ENCODE data around the gene TLX2.

The TLX2 gene

DNA sequence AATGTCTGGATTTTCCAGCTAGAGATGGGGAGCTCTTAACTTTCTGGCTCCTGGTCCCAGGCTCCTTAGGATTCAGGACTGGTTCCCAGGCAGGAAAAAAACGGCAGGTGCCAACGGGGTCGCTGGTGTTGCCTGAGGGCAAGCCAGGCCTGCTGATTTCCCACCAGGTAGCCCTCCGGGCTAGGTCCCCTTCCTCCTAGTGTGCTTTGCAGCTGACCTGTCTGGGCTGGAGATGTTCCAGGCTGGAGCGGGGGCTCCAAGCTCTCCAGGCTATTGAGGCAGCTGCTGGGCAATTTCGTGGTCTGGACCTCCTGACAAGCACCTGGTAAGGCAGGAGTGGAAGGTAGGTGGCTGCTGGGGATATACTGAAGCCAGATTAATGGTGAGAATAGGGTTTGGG lies 39.8 kb upstream of the TLX2 start:
- Histone ChIP-seq H3K4me3 (ENCODE audit: severe bottlenecking) (no peak overlapping the region), H3K4me1 (ENCODE audit: insufficient read depth, poor library complexity, severe bottlenecking) (peaks cover 3% of the 10 kb centered on the region), H3K27ac (ENCODE audit: poor library complexity, severe bottlenecking) (no peak overlapping the region), H3K36me3 (ENCODE audit: low read depth) (peaks cover 31% of the 10 kb centered on the region), H3K27me3 (ENCODE audit: insufficient read depth, poor library complexity, severe bottlenecking) (no peaks in the 10 kb centered on the region), H3K9me3 (ENCODE audit: severe bottlenecking) (no peaks in the 10 kb centered on the region)
- TF ChIP-seq, protein P1, sequence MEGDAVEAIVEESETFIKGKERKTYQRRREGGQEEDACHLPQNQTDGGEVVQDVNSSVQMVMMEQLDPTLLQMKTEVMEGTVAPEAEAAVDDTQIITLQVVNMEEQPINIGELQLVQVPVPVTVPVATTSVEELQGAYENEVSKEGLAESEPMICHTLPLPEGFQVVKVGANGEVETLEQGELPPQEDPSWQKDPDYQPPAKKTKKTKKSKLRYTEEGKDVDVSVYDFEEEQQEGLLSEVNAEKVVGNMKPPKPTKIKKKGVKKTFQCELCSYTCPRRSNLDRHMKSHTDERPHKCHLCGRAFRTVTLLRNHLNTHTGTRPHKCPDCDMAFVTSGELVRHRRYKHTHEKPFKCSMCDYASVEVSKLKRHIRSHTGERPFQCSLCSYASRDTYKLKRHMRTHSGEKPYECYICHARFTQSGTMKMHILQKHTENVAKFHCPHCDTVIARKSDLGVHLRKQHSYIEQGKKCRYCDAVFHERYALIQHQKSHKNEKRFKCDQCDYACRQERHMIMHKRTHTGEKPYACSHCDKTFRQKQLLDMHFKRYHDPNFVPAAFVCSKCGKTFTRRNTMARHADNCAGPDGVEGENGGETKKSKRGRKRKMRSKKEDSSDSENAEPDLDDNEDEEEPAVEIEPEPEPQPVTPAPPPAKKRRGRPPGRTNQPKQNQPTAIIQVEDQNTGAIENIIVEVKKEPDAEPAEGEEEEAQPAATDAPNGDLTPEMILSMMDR (IDR thresholded peaks at IDR 0.05; ENCODE audit: poor library complexity, severe bottlenecking) = no peak
- DNase-seq (ENCODE audit: low spot score) (no peak), ATAC-seq (ENCODE audit: low read depth) (no peak)

DNA sequence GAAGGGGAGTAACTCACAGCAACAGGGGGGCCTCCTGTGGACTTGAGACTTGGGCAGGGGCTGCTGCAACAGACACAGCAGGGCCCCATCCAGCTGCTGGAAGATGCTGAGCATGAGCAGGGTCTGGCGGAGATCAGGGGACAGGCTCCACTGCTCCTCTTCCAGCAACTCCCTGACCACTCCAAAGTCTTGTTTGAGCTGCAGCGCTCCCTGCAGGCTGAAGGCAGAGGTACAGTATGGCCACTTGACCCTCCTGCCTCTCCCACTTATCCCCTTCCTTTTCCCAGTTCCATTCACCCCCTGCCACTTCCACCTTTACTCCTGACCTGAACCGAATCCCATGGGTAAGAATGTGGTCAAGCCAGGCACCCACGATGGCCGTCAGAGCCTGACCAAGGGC lies 39.4 kb upstream of the TLX2 start:
- no peaks in the 10 kb centered on the region for H3K27me3 ChIP-seq (ENCODE audit: insufficient read depth, poor library complexity, severe bottlenecking)
- peaks cover 3% of the 10 kb centered on the region for H3K4me1 ChIP-seq (ENCODE audit: insufficient read depth, poor library complexity, severe bottlenecking)
- H3K36me3 ChIP-seq (ENCODE audit: low read depth) = peaks cover 35% of the 10 kb centered on the region
- no peaks in the 10 kb centered on the region for H3K9me3 ChIP-seq (ENCODE audit: severe bottlenecking)
- TF ChIP-seq, protein P1 (IDR thresholded peaks at IDR 0.05; ENCODE audit: poor library complexity, severe bottlenecking) = no peak
- DNase-seq (ENCODE audit: low spot score) = no peak
- no peak overlapping the region for H3K27ac ChIP-seq (ENCODE audit: poor library complexity, severe bottlenecking)
- H3K4me3 ChIP-seq (ENCODE audit: severe bottlenecking) = no peak overlapping the region
- ATAC-seq (ENCODE audit: low read depth) = no peak

DNA sequence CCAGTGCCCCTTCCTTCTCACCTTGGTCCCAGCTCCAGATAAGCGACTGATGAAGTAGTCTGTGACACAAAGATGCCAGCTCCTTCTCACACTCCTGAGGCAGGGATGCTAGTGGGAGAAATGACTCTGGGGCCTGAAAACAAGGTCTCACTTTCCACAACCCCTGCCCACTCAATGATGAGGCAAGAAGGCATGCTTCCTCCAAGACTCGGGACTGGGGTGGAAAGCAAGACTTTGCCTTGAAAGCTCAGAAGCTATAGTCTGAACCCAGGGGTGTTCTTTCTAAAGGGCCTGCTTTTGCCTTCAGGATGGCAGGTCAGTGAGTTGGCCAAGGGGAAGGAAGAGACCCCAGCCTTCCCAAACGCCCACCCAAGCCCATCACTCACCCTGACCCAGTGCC lies 32.8 kb upstream of the TLX2 start:
- Histone ChIP-seq H3K36me3 (ENCODE audit: low read depth) (peaks cover 34% of the 10 kb centered on the region), H3K4me1 (ENCODE audit: insufficient read depth, poor library complexity, severe bottlenecking) (no peaks in the 10 kb centered on the region), H3K27me3 (ENCODE audit: insufficient read depth, poor library complexity, severe bottlenecking) (no peaks in the 10 kb centered on the region), H3K27ac (ENCODE audit: poor library complexity, severe bottlenecking) (peak overlapping the region; percentile 54), H3K4me3 (ENCODE audit: severe bottlenecking) (peak overlapping the region; percentile 67), H3K9me3 (ENCODE audit: severe bottlenecking) (no peaks in the 10 kb centered on the region)
- TF ChIP-seq, protein P1 (IDR thresholded peaks at IDR 0.05; ENCODE audit: poor library complexity, severe bottlenecking) = no peak
- ATAC-seq (ENCODE audit: low read depth) (no peak), DNase-seq (ENCODE audit: low spot score) (no peak)

DNA sequence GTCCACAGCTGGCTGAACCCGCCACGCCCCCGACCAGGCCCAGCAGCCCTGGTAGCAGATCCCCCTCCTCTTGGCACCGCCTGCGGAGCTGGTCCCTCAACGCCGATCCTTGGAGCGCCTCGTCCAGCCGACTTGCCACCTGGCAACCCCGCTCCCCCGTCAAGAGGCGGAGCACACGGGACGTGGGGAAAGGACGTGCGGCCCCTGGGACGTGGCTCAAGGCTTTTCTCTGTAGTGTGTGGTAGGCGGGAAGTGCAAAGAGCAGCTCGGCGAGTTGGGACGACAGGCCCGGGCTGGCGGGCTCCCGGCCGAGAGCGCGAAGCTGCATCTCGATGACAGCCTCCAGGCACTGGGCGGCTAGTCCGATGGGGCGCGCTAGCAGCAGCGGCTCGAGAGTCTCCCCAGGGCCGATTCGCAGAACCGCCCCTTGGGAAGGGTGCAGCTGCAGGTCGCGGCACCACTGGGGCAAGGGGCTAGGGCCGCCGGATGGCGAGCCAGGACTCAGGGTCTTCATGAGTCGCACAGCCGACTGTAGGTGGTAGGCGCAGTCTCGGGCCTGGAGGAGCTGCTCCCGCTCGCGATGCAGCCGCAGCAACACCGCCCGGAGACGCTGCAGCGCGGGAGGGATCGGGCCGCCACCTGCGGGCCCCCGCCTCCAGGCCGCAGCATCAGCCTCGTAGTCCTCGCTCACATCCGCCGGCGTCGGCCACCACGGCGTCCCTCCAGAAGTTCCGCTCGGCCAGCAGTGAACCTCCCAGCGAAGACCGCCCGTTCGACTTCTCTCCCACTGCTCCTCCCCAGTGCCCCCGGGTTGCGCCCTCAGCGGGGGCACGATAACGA lies 32.1 kb upstream of the TLX2 start:
- no peaks in the 10 kb centered on the region for H3K4me1 ChIP-seq (ENCODE audit: insufficient read depth, poor library complexity, severe bottlenecking)
- DNase-seq (ENCODE audit: low spot score) (no peak), ATAC-seq (ENCODE audit: low read depth) (peak; percentile 46)
- peaks cover 36% of the 10 kb centered on the region for H3K36me3 ChIP-seq (ENCODE audit: low read depth)
- H3K9me3 ChIP-seq (ENCODE audit: severe bottlenecking) = no peaks in the 10 kb centered on the region
- no peaks in the 10 kb centered on the region for H3K27me3 ChIP-seq (ENCODE audit: insufficient read depth, poor library complexity, severe bottlenecking)
- TF ChIP-seq, protein P1 (IDR thresholded peaks at IDR 0.05; ENCODE audit: poor library complexity, severe bottlenecking) = no peak
- H3K4me3 ChIP-seq (ENCODE audit: severe bottlenecking) = peak overlapping the region; percentile 67
- H3K27ac ChIP-seq (ENCODE audit: poor library complexity, severe bottlenecking) = peak overlapping the region; percentile 54
